Raji (cell line): ENCODE results near the gene MALRD1.

Source experiments
- POLR2A ChIP-seq: IDR thresholded peaks from 2 replicates; pipeline ENCODE4 v1.6.1; 2011; ENCODE audit warnings: low read depth, low read length, control low read depth; ENCODE audit not compliant: insufficient read depth

Gene MALRD1

GRCh38 chr10:19505320-19506312, 457.0 kb downstream of the MALRD1 start:
- no peak for TF ChIP-seq POLR2A

GRCh38 chr10:19518109-19518508, 469.5 kb downstream of the MALRD1 start:
- TF ChIP-seq POLR2A, result no peak

GRCh38 chr10:19518632-19519031, 470.0 kb downstream of the MALRD1 start:
- no peak for TF ChIP-seq POLR2A

- no peak for TF ChIP-seq POLR2A
Observed at GRCh38 chr10:19531324-19531723, 482.7 kb downstream of the MALRD1 start.

GRCh38 chr10:19532411-19532810, 483.8 kb downstream of the MALRD1 start:
- no peak for TF ChIP-seq POLR2A

GRCh38 chr10:19541299-19541698, 492.7 kb downstream of the MALRD1 start:
- TF ChIP-seq POLR2A, result no peak

- no peak for TF ChIP-seq POLR2A
Observed at GRCh38 chr10:19546224-19546623, 497.6 kb downstream of the MALRD1 start.

- no peak for TF ChIP-seq POLR2A
Observed at GRCh38 chr10:19549503-19549902, 500.9 kb downstream of the MALRD1 start.

- TF ChIP-seq POLR2A, result no peak
Observed at GRCh38 chr10:19556666-19557065, 508.1 kb downstream of the MALRD1 start.

GRCh38 chr10:19561181-19561580, 512.6 kb downstream of the MALRD1 start:
- no peak for TF ChIP-seq POLR2A

- TF ChIP-seq POLR2A, result no peak
Observed at GRCh38 chr10:19563388-19564141, 515.0 kb downstream of the MALRD1 start.

- TF ChIP-seq POLR2A, result no peak
Observed at GRCh38 chr10:19570120-19570519, 521.5 kb downstream of the MALRD1 start.

GRCh38 chr10:19570991-19571390, 522.4 kb downstream of the MALRD1 start:
- TF ChIP-seq POLR2A, result no peak

GRCh38 chr10:19572056-19572455, 523.5 kb downstream of the MALRD1 start:
- no peak for TF ChIP-seq POLR2A

- no peak for TF ChIP-seq POLR2A
Observed at GRCh38 chr10:19576576-19576975, 528.0 kb downstream of the MALRD1 start.

GRCh38 chr10:19577381-19577780, 528.8 kb downstream of the MALRD1 start:
- TF ChIP-seq POLR2A, result no peak
